Hippocampal formation (tissue), 2 donors: ENCODE measurements around the gene GPR137B.
A peak's percentile ranks its signal among the peaks of the same experiment; 100 is the strongest.
"Not testable (repeated sequence)": the region's sequence is repeated elsewhere in the genome, so short reads cannot be mapped to it uniquely, and the experiment has no call there.

Experiments used
- DNase-seq, 2 donors: peaks; one replicate each; lab custom pipeline; 2025; lab: John Stamatoyannopoulos, UW

The GPR137B gene

DNA sequence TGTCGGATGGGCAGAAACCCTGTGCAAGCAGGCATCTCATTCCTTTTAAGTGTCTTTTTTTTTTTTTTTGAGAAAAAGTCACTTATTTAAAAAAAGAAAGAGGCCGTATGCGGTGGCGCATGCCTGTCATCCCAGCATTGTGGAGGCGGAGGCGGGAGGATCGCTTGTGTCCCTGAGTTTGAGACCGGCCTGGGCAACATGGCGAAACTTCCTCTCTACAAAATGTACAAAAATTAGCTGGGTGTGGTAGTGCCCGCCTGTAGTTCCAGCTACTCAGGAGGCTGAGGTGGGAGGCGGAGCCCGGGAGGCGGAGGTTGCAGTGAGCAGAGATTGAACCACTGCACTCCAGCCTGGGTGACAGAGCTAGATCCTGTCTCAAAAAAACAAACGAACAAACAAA, 1.7 kb downstream of the GPR137B start:
- no peak for DNase-seq

DNA sequence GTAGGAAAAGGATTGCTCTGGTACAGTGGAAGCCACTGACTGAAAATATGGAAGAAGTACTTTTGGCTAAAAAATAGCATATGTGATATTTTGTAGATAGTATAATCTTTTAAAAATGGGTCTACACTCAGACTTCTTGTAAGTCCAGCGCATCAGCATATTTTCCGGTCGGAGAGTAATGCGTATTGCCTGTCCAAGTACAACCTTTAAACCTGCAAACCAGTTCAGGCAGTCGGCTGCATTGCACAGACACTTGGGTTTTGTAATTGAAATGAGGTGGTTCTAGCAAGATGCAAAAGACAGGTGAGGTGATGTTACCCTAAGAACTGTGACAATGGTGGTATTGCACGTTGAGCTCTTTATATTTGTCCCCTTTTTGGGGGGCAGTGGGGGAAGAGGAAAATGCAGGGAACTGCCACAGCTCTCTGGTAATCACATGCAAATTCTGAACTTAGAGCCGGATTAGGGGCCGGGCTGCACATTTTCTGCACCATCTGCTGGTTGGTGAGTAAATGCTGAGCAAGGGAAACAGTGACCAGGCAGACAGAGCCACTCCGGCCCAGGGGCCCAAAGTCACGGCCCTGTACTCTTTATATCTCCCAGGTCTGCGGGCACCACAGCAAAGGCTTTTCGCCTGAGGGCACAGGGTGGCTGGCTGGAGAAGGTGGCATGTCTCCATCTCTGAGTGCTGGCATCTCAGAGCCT, 2.3 kb downstream of the GPR137B start:
- peak in 1 of 2 donors; percentile 23 for DNase-seq

DNA sequence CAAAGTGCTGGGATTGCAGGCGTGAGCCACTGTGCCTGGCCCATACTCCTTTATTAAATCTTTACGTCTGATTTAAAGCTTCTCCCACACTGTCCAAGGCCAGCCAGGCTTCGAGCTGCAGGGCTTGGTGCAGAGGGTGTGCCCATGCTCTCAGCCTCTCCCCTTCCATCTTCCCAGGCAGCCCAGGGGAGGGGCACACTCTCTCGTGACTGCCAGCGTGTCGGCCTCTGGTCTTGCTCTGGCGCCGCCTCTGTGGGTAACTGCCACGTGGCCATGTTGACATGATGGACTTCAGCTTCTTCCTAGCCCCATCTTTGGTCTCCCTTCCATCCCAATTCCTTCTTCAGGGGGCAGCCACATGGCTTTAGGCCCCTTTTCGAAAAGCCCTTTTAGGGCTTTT, 4.7 kb downstream of the GPR137B start:
- no peak for DNase-seq

DNA sequence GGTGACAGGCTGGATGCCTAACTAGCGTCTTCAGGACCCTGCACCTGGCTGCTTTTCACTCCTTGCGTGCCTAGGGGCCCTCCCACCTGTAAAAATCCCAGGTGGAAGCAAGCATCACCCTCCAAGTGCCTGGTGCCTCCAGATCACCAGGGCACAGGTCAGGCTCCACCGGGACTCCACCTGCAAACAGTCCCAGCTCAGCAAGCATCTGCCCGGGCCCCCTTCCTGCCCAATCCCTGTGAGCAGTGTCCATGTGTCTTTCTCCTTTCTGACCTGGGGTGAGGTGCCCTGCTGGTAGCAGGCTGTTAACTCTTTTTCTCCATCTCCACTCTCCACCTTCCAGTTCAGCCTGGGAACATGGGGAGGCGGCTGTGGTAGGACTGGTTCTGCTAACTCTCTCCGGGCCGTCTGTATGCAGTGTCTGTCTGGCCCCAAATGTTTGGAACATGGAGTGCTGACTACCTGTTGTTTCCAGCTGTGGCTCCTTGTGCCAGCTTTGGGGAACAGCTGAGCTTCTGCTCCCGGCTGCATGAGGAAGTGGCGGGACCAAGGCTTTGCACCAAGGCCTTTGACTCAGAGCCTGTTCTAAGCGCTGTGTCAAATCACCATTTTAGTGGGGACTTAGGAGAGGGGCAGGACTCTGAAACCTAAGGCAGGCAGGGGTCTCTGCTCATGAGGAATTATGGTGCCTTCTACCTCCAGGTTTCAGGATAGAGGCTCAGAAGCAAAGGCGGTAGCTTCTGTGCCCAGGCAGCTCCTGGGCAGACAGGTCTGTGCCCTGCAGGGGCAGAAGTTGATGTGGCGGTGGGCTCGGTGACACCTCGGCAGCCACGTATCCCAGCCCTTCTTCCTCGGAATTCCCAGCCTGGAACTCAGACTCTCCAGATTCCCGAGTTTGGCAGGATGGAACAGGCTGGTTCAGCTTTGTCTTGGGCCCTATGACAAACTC, 5.5 kb downstream of the GPR137B start:
- no peak for DNase-seq

DNA sequence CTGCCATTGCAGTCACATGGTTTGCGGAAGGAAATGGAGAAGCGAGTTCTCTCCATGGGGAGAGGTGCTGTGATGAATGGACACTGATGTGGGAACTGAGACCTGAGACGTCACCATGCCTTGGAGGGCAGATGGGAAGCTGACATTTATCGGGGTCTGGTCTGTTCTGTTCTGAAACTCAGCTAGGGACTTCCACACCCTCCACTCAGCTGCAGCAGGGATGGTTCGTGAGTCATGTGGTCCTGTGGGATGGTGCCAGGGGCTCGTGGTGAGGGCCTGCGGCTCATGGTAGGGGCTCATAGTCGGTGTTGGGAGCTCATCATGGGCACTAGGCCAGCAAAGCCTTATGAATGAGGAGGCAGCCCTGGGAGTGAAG, 6.1 kb downstream of the GPR137B start:
- DNase-seq, result no peak

DNA sequence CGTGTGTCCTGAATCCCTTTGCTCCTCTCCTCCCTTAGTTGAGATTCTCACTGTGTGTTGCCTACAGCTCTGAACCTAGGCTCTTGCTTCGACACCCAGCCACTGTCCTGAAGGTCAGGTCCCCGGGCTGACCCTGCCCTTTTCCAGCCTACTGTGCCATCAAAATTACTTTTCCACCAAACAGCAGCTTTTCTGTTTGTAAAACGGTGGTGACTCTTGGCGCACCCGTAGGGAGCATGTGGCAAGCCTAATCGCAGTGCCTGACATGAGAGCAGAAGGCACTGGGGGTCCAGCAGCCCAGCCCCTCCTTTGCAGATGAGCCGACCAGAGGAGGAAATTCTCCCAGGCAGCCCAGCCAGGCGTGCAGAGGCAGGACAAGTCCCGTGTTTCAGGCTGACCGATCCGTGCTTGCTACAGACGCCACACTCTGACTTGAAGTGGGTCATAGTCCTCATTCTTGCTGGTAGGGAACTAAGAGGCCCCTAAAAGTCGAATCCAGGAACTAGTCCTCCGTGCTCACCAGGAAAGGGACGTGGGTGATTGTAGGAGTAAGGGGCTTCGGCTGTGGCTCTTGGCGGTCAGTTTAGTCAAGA, 6.8 kb downstream of the GPR137B start:
- no peak for DNase-seq

DNA sequence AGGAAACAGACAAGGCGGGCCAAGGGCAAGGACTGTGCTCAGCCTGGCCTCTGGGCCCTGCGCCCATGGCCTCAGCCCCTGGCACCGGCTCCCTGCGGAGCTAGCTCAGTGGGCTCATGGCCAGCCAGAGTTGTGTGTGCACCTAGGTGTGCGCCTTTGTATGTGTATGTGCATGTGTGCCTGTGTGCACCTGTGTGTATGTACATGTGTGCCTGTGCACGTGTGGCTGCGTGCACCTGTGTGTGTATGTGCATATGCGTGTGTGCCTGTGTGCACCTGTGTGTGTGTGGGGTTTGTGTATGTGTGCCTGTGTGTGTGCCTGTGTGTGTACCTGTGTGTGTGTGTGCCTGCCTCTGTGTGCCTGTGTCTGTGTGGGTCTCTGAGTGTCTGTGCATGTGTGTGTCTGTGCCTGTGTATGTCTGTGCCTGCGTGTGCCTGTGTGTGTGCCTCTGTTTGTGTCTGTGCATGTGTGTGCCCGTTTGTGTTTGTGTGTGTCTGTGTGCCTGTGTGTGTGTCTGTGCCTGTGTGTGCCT, 7.4 kb downstream of the GPR137B start:
- no peak for DNase-seq

DNA sequence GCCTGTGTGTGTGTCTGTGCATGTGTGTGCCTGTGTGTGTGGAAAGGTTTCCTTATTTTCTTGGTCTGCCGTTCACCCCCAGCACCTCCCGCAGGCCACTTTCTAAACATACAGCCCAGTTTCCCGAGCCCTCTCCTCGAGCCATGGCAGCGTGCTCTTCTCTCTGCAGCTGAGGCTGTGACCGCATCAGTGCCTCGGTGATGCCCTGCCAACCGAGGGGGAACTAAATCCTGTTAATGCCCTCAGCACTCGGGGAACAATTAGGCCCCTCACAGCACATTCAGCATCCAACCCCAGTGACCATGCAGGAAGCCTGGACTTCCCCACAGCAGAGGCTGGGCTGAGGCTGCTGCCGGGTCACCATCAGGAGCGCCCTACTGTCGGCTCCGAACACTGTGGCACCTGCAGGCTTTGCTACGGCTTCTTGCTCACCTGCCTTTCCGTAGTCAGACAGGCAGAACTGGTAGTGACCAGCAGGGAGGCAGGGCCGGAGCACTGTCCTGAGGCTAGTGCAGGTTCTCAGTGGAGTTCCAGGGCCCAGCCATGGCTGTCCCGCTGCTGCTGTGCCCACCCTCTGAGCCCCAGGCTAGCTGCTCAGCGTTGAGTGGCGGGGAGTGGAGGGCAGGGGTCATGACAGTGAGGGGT, 8.1 kb downstream of the GPR137B start:
- DNase-seq, result no peak

DNA sequence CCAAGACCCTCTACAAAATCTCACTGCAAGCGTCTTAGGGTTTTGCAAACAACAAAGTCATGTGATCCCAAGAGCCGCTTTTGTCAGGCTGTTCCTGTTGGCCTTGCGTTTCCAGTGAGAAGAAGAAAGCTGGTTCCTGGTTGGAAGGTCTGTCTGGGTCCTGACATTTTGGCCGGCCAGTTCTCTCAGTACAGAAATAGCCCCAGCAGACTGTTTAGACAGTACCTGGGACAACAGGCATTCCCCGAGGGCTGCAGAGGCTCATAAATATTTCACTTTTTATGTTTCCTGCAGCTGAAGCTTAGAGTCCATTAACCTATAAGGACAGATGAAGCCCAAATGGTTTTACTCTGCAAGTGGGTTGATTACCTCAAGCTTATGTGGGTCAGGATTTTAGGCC, 8.6 kb downstream of the GPR137B start:
- no peak for DNase-seq

DNA sequence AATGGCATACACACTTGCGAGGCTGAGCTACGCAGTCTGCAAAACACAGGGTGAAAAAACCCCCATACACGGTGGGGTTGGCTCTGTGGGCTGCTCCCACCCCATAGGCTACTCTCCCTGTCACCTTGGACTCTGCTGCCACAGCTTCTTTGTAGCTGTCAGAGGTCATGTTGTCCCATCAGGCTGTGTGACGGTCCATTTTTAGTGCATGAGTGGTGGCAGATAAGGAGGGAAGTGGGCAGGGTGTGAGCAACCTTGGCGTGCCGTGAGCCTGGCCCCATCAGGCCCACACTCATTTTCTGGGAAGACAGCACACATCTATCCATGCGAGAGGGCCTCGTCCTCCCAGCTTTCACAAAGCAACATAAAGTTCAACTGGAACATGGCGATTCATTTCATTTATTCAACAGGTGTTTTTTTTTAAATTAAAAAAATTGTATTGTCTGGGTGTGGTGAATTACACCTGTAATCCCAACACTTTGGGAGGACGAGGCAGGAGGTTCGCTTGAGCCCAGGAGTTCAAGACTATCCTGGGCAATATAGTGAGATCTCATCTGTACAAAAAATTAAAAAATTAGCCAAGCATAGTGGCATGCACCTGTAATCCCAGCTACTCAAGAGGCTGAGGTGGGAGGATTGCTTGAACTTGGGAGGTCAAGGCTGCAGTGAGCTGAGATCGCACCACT, 9.5 kb downstream of the GPR137B start:
- DNase-seq, result no peak

DNA sequence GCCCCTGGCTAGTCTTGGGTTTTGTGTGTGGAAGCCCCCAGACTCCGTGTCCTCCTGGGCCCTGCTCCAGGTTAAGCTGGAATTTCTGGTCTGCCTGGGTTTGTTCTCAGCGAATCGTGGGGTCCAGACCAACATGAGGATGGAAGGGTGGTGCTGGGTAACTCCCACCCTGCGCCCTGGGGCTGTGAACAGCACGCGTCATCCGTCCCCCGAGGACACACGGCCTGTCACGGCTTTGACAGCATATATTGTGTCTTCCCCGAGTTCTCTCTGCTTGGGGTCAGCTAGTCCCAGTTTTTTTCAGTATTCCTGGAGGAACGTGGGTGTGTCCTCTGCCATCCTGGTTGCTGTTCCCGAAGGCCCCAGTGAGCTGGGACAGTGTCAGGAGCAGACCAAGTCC, 11.8 kb downstream of the GPR137B start:
- no peak for DNase-seq

DNA sequence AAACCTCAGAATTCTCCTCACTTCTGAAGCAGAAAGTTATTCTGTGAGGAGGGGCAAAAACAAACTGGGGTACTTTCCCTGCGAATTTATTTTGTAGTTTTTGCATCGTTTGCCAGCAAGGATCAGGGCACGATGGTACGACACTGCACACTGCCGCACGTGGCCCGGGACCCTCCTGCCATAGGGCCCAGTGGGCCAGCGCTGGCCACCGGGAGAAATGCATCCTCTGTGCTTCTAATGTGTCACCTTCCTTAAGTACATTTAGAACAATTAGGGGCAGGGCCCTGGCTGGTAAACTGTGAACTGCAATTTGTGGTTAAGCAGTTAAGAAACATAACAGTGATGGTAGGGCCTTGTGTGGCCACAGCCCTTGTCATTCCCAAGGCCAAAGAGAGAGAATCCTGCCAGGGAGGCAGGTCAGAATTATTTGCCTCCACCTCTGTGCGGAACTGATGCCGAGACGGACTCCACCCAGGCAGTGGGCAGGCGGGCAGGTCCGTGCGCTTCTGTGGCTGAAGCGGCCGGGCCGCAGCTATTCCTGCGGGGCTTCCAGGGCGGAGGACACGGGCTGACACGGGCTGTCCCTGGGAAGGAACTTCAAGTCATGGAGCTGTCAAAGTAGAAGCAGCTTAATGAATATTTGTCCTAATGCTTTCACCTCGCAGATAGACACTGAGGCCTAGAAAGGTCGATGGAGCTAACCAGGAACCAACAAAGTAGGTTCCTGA, 12.5 kb downstream of the GPR137B start:
- no peak for DNase-seq

DNA sequence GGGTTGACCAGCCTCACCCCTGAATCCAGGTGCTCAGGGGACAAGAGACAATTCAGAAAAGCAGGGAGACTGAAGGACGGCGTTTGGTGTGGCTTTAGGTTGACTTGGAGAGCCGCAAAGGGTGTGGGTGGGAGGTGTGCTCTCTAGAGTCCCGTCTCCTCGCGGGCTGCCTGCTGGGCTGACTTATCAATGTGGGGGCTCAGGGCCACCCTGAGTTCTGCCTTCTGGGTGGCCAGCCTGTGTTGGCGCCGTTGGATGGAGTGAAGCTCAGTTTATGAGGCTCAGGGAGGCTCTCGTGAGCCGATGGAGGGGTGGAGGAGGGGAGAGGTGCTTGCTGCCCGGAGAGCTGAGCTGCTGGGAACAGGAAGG, 13.0 kb downstream of the GPR137B start:
- DNase-seq, result no peak

DNA sequence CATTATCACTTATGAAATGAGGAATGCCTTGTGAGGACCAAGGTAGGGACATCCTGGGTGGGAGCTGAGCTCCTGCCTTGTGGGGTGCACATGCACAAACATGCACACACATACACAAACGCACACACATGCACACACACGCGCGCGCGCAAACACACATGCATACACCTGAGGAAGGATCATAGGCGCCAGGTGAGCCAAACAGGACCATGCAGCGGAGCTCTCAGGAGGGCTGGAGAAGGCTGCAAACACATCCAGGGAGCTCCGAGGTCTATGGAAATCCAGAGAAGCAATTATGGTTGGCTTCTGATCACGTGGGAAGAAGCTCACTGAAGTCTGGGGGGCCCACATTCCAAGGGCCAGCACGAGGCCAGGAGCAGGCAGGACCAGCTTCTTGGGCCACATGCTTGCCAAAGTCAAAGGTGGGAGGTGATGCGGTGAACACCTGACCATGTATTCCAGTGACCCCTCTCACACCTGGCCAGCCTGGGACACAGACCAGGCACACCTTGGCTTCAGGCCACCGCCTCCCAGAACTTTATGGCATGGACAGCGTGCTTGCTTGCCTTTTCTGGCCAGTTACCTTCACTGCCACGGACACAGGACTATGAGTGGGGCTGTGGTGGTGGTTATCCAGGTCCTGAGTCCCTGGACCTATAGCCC, 13.6 kb downstream of the GPR137B start:
- DNase-seq, result no peak

DNA sequence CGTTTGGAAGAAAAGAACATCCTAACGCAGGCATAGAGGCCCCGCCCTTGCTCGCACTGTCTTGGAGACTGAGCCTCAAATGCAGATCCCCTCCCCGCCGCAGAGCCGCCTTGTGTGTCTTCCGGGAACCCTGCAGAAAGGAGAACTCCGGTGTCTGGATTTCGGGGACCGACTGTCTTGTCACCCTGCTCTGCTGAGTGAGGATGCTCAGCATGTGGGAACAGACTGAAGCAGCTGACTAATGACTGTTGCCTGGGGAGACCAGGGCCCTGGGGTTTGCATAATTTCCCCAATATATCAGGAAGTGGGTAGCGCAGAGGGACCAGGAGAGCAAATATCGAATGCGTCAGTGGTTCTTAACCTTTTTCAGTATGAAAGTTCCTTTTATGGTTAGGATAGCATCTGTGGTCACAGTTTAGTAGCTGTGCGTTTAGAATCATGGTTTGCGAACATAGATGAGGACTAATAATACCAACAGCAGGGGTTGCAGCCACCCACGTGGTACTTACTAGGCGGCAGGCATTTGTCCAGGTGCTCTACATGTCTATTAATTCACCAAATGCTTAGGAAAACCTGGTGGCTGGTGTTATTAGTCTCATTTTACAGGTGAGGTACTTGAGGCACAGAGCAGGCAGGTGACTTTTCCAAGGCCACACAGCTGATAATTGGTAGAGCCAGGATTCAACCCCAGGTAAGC, 14.3 kb downstream of the GPR137B start:
- DNase-seq, result no peak

DNA sequence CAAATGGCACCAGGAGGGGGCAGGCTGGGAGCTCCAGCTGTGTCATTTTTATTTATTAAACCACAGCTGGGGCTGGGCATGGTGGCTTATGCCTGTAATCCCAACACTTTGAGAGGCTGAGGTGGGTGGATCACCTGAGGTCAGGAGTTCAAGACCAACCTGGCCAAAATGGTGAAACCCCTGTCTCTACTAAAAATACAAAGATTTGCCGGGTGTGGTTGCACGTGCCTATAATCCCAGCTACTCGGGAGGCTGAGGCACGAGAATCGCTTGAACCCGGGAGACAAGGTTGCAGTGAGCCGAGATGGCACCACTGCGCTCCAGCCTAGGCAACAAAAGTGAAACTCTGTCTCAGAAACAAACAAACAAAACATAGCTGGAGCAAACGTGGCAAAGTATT, 15.7 kb downstream of the GPR137B start:
- DNase-seq, result not testable (repeated sequence)

DNA sequence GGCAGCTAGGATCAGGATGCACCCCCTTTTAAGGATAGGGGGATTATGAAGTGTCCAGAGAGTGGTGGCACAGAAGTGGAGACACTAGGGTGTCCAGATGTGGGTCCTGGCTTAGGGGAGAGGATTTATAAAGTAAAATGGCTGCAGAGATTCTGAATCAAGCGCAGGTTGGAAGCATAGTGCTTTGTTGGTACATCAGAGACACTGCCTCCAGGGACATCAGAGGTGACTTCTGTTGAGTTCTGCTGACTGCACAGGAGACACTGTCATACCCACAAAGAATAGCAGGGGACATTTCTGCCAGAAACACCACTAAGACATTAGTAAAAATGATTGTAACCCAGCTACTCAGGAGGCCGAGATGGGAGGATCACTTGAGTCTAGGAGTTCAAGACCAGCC, 16.4 kb downstream of the GPR137B start:
- no peak for DNase-seq

DNA sequence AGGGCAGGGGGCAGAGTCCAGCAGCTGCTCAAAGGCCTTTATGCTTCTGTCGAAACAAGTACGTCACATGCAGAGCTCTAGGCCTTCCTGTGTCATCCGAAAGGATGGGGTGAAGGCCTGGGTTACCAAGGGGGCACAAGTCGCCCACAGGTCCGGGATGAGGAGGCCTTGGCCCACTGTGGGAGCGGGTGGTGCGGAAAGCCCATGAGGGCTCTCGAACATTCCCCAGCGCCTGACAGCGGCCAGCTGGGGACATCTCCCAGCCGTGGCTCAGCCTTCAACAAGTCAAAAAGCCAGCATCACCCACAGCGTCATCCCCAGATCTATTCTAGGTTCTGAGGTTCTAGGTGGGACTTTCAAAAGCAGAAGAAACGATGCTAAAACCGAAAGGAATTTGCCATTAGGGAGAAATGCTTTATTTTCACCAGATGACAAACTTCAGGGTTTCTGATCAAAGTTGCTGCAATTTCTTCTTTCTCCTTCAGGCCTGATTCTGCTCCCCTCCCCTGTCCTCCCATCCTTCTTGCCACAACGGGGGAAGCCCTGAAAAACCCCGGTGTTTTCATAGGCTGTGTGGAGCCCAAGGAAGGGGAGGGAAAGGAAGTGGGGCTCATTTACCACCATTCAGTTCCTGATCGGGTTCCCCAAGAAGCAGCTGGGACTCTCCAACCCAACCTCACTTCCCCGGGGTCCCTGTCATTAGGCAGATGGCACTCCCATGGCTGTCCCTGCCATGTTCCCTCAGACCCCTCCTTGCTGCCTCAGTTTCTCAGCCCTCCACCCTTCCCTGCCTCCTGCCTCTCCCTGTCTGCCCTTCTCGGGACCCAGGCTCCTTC, 17.6 kb downstream of the GPR137B start:
- DNase-seq, result no peak
